GM23338 (cell line): ENCODE measurements around the gene BPIFB1.

Experiments used
- EZH2 ChIP-seq: fragments of 200-600 bp; sonication (generic); IDR thresholded peaks from one replicate; pipeline ENCODE4 v1.8.0; 2017; ENCODE audit warnings: antibody characterized with exemption, mild to moderate bottlenecking, low read depth; ENCODE audit not compliant: unreplicated experiment
- EZH2phosphoT487 ChIP-seq: fragments of 200-600 bp; sonication (generic); IDR thresholded peaks from one replicate; pipeline ENCODE4 v1.8.1; 2018; ENCODE audit warnings: antibody characterized with exemption; ENCODE audit not compliant: unreplicated experiment
- JUNB ChIP-seq: IDR thresholded peaks from one replicate; pipeline ENCODE4 v1.6.1; 2016; ENCODE audit warnings: antibody characterized with exemption; ENCODE audit not compliant: unreplicated experiment
- POLR2AphosphoS5 ChIP-seq: IDR thresholded peaks from 2 replicates; pipeline ENCODE4 v1.6.1; 2016; ENCODE audit warnings: antibody characterized with exemption, low read depth
- STAT1 ChIP-seq: IDR thresholded peaks from one replicate; pipeline ENCODE4 v1.6.1; 2016; ENCODE audit warnings: antibody characterized with exemption; ENCODE audit not compliant: unreplicated experiment
- ZNF114 ChIP-seq: fragments of 250-450 bp; sonication (Bioruptor Pico); IDR thresholded peaks from 2 replicates; pipeline ENCODE4 v1.5.0; 2020; ENCODE audit warnings: mild to moderate bottlenecking, moderate library complexity
- TF ChIP-seq, protein P1 (sequence below), 2 experiments: fragments of 200-600 bp in 1 of 2; sonication (generic) in 1 of 2; conservative IDR thresholded peaks; 2 replicates each; pipeline versions ENCODE4 v1.5.1 to v1.6.1; 2016 to 2017; ENCODE audit warnings: antibody characterized with exemption in 2 of 2, low read depth in 2 of 2, mild to moderate bottlenecking in 2 of 2, moderate library complexity in 1 of 2
- TF ChIP-seq, protein P2 (sequence below): IDR thresholded peaks from one replicate; pipeline ENCODE4 v1.6.1; 2018; ENCODE audit warnings: antibody characterized with exemption; ENCODE audit not compliant: unreplicated experiment

- TF ChIP-seq EZH2 (no peak), POLR2AphosphoS5 (no peak), ZNF114 (CRISPR knock-in tag) (no peak), EZH2phosphoT487 (no peak), JUNB (no peak), STAT1 (no peak)
- TF ChIP-seq, protein P1, sequence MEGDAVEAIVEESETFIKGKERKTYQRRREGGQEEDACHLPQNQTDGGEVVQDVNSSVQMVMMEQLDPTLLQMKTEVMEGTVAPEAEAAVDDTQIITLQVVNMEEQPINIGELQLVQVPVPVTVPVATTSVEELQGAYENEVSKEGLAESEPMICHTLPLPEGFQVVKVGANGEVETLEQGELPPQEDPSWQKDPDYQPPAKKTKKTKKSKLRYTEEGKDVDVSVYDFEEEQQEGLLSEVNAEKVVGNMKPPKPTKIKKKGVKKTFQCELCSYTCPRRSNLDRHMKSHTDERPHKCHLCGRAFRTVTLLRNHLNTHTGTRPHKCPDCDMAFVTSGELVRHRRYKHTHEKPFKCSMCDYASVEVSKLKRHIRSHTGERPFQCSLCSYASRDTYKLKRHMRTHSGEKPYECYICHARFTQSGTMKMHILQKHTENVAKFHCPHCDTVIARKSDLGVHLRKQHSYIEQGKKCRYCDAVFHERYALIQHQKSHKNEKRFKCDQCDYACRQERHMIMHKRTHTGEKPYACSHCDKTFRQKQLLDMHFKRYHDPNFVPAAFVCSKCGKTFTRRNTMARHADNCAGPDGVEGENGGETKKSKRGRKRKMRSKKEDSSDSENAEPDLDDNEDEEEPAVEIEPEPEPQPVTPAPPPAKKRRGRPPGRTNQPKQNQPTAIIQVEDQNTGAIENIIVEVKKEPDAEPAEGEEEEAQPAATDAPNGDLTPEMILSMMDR (conservative IDR thresholded peaks at IDR 0.05; ENCODE audit: low read depth in 2 of 2): no peak
- TF ChIP-seq, protein P2, sequence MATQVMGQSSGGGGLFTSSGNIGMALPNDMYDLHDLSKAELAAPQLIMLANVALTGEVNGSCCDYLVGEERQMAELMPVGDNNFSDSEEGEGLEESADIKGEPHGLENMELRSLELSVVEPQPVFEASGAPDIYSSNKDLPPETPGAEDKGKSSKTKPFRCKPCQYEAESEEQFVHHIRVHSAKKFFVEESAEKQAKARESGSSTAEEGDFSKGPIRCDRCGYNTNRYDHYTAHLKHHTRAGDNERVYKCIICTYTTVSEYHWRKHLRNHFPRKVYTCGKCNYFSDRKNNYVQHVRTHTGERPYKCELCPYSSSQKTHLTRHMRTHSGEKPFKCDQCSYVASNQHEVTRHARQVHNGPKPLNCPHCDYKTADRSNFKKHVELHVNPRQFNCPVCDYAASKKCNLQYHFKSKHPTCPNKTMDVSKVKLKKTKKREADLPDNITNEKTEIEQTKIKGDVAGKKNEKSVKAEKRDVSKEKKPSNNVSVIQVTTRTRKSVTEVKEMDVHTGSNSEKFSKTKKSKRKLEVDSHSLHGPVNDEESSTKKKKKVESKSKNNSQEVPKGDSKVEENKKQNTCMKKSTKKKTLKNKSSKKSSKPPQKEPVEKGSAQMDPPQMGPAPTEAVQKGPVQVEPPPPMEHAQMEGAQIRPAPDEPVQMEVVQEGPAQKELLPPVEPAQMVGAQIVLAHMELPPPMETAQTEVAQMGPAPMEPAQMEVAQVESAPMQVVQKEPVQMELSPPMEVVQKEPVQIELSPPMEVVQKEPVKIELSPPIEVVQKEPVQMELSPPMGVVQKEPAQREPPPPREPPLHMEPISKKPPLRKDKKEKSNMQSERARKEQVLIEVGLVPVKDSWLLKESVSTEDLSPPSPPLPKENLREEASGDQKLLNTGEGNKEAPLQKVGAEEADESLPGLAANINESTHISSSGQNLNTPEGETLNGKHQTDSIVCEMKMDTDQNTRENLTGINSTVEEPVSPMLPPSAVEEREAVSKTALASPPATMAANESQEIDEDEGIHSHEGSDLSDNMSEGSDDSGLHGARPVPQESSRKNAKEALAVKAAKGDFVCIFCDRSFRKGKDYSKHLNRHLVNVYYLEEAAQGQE: no peak
Measured at GRCh38 chr20:33252460-33252859, 30.6 kb upstream of the BPIFB1 start.
